Measurements from ENCODE around the gene NUTM2G.
"Not testable (repeated sequence)": the region's sequence is repeated elsewhere in the genome, so short reads cannot be mapped to it uniquely, and the experiment has no call there.

The NUTM2G gene

GRCh38 chr9:96942181-96942580 lies 13.5 kb downstream of the NUTM2G start:
- DNase-seq (ENCODE audit: low spot score) = not testable (repeated sequence)

- not testable (repeated sequence) for DNase-seq (ENCODE audit: low spot score)
Observed at GRCh38 chr9:96949346-96949745, 20.7 kb downstream of the NUTM2G start.

GRCh38 chr9:96950539-96950938 lies 21.9 kb downstream of the NUTM2G start:
- DNase-seq (ENCODE audit: low spot score) = not testable (repeated sequence)

- DNase-seq (ENCODE audit: low spot score) = not testable (repeated sequence)
Observed at GRCh38 chr9:96967591-96967990, 38.9 kb downstream of the NUTM2G start.

- DNase-seq (ENCODE audit: low spot score) = not testable (repeated sequence)
Observed at GRCh38 chr9:96972552-96972951, 43.9 kb downstream of the NUTM2G start.

- not testable (repeated sequence) for DNase-seq (ENCODE audit: low spot score)
Observed at GRCh38 chr9:96974037-96974436, 45.4 kb downstream of the NUTM2G start.

GRCh38 chr9:96983496-96984122 lies 55.0 kb downstream of the NUTM2G start:
- DNase-seq (ENCODE audit: low spot score) = not testable (repeated sequence)

- DNase-seq (ENCODE audit: low spot score) = not testable (repeated sequence)
Observed at GRCh38 chr9:96984139-96984538, 55.5 kb downstream of the NUTM2G start.

GRCh38 chr9:96984887-96985286 lies 56.2 kb downstream of the NUTM2G start:
- DNase-seq (ENCODE audit: low spot score) = not testable (repeated sequence)

Data from AG08396 (cell line).